T-helper 9 cell (primary cell): ENCODE measurements around the gene MYO15A.

Source experiments
- DNase-seq: peaks from one replicate; pipeline ENCODE4 v3.0.0-alpha.2; 2020

The MYO15A gene

DNA sequence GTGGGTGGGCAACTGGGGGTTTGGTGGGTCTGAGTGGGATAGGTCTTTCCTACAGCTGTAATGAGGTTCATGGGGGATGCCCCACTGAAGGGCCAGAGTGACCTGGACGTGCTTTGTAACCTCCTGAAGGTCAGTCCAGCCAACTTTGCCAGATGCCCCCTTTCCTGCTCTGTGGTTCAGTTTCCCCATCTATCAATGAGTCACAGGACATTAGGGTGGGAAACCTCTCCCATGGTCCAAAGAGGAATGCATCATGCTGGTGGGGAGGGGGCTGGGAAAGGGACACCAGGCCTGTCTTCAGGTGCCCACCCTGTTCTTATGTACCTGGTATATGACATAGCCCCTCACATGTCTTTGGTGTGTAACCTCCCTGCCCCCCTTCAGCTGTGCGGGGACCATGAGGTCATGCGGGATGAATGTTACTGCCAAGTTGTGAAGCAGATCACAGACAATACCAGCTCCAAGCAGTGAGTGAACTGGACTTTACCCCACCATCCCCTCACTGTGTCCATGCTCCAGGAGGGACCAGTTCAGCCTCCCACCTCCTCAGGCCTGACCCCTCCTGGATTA lies 51.1 kb downstream of the MYO15A start:
- no peak for DNase-seq

DNA sequence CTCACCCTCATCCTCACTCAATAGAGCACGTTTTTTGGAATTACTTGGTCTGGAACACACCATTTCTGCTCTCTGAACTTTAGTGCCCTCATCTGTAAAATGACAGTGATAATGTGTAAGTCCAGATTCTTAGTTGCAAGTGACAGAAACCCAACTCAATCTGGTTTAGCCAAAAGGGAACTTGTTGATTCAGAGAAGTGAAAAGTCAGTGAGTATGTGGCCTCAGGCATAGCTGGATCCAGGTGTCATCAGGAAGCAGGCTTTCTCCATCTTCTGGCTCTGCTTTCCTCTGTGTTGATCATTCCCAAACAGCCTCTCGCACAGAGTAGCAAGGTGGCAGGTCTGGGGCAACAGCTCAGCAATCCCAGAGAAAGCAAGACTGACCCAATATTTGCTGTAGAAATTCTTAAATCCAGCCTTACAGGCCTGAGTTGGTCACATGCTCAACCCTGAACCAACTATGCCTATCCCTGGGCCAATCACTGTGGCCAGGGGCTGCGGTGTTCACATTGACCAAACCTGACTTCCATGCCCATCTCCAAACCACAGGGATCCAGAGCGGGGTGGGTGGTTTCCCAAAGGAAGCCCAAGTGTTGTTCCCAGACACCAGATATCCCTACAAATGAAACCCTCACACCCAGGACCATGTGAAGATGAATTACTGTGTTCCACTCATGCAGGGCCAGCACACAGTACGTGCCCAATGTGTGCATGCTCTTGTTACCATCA lies 51.7 kb downstream of the MYO15A start:
- no peak for DNase-seq

DNA sequence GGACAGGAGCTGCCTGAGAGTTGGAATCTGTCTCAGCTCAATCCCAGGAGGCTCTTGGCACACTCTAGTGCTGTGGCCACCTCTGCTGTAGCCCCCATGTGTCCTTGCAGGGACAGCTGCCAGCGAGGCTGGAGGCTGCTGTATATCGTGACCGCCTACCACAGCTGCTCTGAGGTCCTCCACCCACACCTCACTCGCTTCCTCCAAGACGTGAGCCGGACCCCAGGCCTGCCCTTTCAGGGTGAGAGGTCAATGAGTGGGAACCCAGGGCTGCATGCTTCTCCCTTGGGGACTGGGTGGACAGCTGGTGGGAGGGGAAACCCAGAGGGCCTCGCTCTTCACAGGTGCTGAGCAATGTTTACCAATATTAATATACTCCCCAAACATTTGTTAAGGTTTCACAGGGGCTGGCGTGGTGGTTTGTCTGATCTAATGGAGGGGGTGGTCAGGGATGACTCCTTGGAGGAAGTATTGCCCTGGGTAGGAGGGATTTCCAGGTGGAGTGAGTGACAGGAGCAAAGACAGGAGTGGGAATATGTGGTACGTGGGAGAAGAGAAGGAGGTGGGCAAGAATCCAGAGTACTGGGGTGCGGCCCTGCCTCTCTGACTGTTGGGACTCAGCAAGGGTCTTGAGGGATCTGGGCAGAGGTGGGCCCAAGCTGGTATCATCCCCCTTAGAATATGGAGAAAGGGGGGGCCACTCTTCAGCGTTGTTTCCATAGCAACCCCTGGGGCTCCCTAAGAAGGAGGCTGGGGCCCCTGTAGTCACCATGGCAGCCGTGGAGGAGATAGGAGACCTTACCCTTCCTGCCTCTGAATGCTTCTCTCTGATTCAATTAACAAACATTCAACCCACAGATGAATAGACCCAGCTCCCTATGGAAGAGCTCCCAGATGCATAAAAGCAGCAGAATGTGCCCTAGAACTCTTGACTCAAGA lies 52.9 kb downstream of the MYO15A start:
- no peak for DNase-seq

DNA sequence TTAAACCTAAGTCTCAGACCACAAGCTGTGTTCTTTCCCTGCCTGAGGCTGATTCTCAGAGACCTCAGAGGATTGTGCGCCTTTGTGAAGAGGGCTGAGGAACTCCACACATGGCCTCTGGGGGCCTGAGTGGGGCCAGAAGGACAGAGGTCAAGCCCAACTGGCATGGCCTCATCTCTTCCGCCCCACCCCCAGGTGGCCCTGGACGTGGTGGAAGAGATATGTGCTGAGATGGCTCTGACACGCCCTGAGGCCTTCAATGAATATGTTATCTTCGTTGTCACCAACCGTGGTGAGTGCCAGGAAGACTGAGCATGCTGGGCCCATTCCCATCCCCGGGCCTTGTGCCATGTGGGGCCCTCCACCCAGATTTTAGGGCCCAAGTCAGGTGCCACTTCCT lies 55.0 kb downstream of the MYO15A start:
- DNase-seq = no peak

DNA sequence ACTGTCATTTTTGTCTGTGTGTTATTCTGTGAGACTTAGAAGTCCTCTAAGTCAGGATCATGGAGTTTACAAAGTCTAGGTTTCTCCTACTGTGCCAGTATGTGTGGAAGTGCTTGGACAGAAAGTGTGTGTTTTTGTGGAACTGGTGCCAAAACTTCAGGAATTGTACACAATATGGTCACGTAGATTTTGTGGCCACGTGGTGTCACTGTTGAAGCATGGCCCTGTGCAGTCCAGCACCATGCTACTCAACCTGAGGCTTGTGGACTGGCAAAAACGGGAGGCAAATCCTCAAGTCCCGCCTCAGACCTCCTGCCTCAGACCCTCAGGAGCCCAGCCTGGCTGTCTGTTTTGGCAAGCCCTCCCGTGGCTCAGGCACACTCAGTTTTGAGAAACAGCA lies 58.3 kb downstream of the MYO15A start:
- DNase-seq = no peak

DNA sequence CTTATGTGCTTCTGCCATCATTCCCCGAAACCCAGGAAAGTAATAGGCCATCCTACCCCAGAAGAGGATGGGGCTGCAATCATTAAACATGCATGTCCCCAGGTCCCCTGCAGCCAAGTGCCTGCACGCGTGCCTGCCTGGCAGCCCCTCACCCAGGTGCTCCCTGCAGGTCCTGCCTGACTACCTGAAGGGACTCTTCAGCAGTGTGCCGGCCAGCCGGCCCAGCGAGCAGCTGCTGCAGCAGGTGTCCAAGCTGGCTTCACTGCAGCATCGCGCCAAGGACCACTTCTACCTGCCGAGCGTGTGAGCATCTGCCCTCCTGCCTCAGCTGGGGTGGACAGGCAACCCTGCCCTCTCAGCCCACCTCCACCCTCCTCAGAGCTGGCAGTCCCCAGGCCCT lies 58.9 kb downstream of the MYO15A start:
- no peak for DNase-seq

DNA sequence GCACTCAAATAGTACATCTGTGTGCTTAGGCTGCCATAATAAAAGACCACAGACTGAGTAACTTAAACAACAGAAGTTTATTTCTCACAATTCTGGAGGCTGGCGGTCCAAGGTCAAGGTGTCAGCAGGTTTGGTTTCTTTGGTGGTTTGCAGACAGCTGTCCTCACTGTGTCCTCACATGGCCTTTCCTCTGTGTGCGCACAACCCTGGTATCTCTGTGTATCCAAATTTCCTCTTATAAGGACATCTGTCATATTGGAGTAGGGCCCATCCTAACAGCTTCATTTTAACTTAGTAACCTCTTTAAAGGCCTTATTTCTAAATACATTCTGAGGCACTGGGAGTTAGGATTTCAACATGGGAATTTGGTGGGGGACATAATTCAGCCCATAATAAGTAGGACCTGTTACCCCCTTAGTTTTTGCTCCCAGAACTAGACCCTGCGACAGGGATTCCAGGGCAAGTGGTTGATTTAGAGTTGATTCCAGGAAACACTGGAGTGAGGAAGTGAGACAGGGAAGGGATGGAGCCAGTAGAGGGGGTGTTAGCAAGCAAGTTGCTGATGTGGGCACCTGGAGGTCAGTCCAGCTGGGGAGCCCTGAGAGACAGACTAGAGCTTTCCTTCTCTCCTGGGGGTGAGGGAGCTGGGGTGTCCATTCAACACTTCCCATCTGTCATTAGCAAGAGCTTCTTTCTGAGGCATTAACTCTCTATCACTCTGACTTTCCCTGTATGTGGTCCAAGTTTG lies 64.1 kb downstream of the MYO15A start:
- DNase-seq = no peak

DNA sequence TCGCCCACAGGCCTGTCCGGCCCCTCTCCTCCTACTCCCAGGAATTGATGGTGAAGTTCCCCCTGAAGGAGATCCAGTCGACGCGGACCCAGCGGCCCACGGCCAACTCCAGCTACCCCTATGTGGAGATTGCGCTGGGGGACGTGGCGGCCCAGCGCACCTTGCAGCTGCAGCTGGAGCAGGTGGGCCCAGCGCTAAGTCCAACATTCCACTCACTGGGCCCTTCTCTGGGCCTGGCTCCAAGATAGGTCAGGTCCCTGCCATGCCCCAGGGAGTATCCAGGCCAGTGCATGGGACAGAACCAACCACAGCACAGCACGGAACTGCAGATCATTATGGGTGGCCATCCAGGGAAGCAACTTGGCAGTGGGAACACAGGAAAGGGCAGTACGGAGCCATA lies 65.2 kb downstream of the MYO15A start:
- DNase-seq = no peak

DNA sequence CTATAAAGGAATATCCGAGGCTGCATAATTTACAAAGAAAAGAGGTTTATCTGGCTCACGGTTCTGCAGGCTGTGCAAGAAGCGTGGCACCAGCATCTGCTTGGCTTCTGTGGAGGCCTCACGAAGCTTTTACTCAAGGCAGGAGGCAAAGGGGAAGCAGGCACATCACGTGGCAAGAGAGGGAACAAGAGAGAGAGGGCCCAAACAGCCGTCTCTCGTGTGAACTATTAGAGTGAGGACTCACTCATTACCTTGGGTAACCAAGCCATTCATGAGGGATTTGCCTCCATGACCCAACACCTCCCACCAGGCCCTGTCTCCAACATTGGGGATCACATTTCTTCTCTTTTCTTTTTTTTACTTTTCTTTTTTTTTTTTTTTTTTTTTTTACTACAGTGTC lies 67.6 kb downstream of the MYO15A start:
- DNase-seq = no peak

DNA sequence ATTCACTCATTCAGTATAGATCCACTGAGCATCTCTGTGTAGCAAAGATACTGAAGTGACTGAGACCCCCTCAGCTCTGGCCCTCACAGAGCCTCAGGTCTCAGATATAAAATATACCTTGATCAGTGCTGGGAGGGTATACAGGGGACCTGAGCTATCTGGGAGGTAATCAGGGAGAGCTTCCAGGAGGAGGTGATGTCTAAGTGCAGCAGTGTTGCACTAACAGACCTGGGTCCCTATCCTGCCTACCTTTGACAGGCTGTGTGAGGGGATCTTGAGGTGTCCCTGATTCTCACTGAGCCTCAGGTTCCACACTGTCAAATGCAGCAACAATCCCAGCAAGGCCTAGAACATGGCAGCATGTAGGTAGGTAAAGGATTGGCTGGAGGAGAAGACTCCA lies 68.6 kb downstream of the MYO15A start:
- DNase-seq = no peak

DNA sequence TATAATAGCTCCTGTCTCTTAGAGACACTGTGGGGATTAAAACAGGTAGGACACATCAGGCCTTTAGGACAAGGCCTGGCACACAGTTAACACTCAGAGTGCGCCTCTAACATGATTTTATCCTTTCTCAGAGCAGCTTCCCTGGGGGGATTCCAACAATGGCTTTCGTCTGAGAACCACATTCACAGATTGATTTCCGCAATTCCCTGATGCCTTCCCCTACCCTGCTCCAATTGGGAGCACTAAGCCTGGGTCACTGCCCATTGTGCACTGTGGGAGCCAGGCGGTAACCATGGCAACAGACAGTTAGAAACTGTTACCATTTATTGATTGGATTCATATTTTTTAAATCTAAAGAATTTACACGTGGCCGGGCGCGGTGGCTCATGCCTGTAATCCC lies 69.2 kb downstream of the MYO15A start:
- DNase-seq = no peak

DNA sequence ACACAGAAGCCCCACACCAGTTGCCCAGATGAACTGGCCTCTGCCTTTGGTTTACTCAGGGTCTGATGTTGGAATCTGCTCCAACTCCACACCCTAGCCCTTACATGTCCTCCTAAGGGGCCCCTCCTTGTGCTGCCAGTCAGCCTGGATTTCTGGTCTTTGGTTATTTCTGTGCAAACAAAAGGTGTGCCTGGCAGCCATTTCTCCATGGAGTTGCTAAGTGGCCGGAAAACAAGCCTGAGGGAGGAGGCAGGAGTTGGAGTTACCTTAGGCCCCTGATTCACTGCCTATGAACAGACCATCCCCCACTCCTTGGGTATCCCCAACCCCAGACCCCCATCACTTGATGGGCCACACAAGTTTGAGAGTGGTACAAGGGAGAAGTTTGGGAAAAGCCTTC lies 70.6 kb downstream of the MYO15A start:
- no peak for DNase-seq

DNA sequence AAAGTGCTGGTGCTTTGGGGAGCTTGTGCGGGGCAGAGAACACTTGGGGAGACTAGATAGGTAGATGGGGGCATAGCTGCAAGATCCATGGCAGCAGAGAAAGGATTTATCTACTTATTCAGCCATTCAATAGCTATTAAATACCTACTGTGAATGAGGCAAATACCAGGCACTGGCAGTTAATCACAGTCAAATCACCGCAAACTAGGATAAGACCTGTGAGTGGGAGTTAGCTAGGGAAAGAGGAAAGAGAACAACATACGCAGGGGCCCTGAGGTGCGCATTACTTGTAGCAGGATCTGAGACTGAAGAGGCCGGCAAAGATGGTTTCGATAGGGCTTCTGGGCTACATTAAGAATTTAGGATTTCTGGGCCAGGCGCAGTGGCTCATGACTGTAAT lies 71.2 kb downstream of the MYO15A start:
- no peak for DNase-seq

DNA sequence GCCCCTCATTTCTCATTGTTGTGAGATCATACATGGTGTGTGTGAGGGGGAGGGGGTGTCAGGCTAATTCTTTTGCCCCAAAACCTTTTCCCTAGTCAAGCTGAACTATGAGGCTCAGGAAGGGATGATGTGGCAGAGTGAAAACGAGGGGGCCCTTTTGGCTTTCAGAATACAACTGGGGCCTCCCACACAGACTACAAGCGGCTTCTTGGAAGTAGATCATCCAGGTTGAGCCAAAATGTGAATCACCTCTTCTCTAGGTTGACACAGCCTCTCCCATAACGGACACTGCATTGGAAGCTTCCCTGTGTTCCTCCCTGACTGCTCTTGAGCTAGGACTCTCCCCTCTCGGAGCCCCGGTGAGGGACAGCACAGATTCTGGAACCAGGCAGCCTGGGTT lies 72.8 kb downstream of the MYO15A start:
- no peak for DNase-seq

DNA sequence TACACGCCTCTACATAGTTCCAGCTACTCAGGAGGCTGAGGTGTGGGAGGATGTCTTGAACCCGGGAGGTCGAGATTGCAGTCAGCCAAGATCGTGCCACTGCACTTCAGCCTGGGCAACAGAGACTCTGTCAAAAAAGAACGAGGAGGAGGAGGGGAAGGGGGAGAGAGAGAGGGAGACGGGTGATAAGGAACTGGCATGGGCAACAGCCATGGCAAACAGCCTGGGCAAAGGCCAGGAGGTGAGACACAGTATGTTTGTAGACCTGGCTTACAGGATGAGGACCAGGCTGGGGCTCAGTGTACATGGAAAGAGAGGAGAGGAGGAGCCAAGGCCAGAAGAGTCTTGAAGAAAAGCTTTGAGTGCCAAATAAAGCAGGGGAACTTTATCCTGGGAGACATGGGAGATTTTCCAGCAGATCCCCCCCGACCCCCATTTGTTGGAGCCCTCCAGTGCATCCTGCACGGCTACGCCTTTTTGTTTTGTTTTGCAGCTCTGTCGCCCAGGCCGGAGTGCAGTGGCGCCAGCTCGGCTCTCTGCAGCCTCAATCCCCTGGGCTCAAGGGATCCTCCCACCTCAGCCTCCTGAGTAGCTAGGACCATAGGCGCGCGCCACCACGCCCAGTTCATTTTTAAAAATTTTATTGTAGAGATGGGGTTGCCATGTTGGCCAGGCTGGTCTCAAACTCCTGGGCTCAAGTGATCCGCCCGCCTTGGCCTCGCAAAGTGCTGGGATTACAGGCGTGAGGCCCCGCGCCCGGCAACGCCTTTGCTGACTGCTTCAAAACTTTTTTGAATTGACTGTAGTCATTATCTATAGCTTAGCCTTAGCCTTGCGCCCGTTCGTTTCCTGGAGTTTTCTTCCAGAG lies 73.8 kb downstream of the MYO15A start:
- peak; percentile 4 for DNase-seq

DNA sequence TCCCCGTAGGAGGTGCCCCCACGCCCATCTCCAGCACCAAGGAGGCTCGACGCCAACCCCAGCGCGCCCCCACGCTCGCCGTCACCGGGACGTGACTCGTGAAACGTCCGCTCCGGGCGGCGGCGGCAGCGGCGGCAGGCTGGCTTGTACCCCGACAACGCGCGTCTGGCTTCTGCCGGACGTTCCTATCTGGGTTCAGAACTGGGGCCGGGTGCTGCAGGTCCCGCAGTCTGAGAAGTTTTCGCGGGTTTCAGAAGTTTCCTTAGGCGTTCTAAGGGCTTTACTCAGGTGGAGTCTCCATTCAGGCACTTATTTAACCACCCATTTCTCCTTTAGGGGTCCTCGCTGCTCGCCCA lies 74.4 kb downstream of the MYO15A start:
- peak; percentile 72 for DNase-seq

DNA sequence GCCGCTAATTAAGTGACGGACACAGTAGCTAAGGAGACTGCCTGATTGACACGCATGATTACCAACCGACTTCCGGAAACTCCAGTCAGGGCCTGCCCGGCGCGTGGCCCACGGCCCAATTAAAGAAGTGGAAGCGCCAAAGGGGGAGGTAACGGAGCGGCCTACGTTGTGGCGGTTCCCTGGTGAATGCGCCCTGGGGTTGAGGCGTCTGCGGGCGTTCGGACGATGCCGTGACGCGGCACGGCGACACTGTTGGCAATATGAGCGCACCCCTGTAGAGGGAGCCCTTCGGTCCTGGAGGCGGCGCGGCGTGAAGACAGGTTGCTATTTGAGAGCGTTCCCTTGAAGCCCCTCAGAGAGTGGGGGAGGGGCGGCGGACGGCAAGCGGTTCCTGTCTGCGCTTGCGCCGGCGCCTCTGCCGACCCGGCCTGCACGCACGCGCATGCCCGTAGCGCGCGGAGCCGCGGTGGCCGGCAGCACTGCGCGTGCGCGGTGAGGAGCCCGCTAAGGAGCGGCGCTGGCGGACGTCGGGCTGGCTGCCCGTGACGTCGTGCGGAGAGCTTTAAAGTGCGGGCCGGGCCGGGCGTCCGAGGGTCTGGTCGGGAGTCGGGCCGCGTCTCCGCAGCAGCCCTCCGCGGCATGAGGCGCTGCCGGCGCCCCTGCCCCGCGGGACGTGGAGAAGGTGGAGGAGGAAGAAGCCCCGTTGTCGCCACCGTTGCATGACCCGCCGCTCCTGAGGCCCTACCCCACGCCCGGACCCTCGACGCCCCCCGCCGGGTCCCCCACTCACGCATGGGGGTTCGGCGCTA lies 75.0 kb downstream of the MYO15A start, which contains the start of gene ALKBH5:
Gene ALKBH5, plus strand, starts transcription at position 495 of the 809 bp plus-strand sequence. CDS start 416 bp downstream, outside the sequence.
- DNase-seq = peak; percentile 97

DNA sequence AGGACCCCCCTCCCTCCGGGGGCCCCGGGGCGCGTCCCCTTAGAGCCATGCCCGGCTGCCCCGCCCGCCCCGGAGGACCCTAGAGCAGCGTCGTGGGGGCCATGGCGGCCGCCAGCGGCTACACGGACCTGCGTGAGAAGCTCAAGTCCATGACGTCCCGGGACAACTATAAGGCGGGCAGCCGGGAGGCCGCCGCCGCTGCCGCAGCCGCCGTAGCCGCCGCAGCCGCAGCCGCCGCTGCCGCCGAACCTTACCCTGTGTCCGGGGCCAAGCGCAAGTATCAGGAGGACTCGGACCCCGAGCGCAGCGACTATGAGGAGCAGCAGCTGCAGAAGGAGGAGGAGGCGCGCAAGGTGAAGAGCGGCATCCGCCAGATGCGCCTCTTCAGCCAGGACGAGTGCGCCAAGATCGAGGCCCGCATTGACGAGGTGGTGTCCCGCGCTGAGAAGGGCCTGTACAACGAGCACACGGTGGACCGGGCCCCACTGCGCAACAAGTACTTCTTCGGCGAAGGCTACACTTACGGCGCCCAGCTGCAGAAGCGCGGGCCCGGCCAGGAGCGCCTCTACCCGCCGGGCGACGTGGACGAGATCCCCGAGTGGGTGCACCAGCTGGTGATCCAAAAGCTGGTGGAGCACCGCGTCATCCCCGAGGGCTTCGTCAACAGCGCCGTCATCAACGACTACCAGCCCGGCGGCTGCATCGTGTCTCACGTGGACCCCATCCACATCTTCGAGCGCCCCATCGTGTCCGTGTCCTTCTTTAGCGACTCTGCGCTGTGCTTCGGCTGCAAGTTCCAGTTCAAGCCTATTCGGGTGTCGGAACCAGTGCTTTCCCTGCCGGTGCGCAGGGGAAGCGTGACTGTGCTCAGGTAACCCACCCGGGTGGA lies 75.8 kb downstream of the MYO15A start:
- peak; percentile 71 for DNase-seq

DNA sequence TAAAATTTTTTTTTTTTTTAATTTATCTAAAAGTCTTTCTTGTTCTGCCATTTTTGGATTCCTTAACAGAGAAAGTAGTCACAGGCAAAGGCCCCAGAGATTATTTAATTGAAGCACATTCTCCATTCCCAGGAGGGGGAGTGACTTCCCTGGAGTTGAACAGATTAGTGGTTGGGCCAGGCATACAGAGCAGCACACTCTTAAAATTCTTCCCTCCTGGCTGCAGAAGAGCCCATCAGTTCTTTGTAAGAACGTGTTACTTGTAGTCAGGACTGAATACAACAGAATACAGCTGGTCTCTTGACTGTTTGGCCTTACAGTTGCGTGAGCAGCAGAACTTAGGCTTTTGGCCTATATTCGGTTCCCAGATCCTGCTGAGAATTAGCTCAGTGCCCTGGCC lies 76.8 kb downstream of the MYO15A start:
- no peak for DNase-seq
